Measurements from ENCODE around the gene ARID1A.

The ARID1A gene

DNA sequence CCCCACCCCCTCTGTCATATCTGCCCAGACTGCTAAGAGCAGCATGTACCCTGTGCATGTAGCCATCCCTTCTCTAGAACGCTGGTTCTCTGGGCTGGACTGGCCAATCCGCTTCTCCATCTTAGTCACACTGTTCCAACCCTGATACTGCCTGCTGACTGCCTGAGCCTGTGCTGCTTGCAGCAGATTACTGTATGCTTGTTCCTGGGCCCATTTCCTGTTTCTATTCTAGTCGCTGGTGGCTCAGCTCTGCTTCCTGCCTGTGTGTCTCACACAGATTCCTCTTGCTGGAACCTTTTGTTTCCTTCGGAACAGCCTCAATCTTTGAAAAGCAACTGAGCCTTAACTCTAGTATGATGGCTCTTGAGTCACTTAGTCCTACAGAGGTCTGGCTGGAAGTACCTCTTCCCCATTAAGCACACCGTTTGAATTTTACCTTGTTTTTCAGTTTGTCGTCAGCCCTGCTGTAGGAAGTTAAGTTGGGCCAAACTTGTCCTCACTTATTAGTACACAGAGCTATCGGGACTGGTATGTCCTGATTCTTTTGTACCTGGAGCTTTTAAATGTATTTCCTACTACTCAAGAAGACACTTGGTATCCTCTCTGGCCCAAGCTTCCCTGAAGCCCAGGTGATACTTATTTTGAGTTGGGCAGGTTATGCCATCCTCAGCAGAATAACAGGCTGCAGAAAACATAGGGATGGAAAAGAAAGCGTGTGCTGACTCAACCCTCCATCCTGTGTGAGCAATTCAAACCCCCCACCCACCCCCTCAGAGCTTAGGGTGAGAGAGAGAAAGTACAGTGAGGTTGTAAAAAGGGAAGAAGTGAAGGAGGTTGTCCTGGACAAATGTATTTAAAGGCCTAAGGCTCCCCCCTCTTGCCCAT, 48.5 kb downstream of the ARID1A start:
- Histone ChIP-seq H3K9ac (ENCODE audit: low read depth, low read length) (peak overlapping the region; percentile 31), H3K9me3 (ENCODE audit: insufficient read depth, low read length, severe bottlenecking) (no peaks in the 10 kb centered on the region), H2AFZ (ENCODE audit: low read depth, low read length) (no peak overlapping the region), H3K79me2 (ENCODE audit: insufficient read depth, low read length) (peaks cover 89% of the 10 kb centered on the region), H3K36me3 (ENCODE audit: insufficient read depth, low read length) (peaks cover 89% of the 10 kb centered on the region), H3K27ac (ENCODE audit: low read length) (peak overlapping the region; percentile 81), H3K27me3 (ENCODE audit: insufficient read depth, low read length, poor library complexity) (no peaks in the 10 kb centered on the region), H3K4me1 (ENCODE audit: insufficient read depth, low read length) (peaks cover 35% of the 10 kb centered on the region), H4K20me1 (ENCODE audit: insufficient read depth, low read length) (peaks cover 66% of the 10 kb centered on the region), H3K4me2 (ENCODE audit: insufficient read depth, low read length) (peak overlapping the region; percentile 48), H3K4me3 (ENCODE audit: low read depth in 1 of 2, low read length in 2 of 2) (peak overlapping the region in 1 of 2 experiments; percentile 34; a peak in 2 of 4 replicates)
- TF ChIP-seq, protein P1, sequence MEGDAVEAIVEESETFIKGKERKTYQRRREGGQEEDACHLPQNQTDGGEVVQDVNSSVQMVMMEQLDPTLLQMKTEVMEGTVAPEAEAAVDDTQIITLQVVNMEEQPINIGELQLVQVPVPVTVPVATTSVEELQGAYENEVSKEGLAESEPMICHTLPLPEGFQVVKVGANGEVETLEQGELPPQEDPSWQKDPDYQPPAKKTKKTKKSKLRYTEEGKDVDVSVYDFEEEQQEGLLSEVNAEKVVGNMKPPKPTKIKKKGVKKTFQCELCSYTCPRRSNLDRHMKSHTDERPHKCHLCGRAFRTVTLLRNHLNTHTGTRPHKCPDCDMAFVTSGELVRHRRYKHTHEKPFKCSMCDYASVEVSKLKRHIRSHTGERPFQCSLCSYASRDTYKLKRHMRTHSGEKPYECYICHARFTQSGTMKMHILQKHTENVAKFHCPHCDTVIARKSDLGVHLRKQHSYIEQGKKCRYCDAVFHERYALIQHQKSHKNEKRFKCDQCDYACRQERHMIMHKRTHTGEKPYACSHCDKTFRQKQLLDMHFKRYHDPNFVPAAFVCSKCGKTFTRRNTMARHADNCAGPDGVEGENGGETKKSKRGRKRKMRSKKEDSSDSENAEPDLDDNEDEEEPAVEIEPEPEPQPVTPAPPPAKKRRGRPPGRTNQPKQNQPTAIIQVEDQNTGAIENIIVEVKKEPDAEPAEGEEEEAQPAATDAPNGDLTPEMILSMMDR (IDR thresholded peaks at IDR 0.05; ENCODE audit: borderline replicate concordance, extremely low read depth, low read length, poor library complexity, severe bottlenecking), result no peak
- no peak for TF ChIP-seq EZH2 (IDR thresholded peaks at IDR 0.05; ENCODE audit: borderline replicate concordance, low read depth, low read length, severe bottlenecking)
- DNase-seq (peak; percentile 87), ATAC-seq (ENCODE audit: insufficient read depth, low read depth) (peak; percentile 99)

DNA sequence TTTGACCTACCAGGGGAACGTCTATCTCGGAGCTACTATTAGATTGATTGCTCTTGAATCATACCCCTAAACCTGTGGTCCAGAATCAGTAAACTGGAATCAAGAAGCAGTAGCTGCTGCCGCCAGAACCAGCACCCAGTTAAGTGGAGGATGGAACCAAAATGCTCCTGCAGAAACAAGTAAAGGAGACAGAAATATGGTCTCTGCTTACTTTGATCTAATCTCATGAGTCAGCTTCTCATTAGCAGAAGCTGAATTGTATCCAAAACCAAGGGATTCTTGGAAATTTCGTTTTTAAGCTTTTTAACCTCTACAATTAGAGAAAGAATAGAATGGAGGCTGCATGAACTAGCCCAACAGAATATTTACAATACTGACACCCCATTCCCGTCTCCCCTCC, 49.4 kb downstream of the ARID1A start:
- H3K9ac ChIP-seq (ENCODE audit: low read depth, low read length), result no peak overlapping the region
- no peak for ATAC-seq (ENCODE audit: insufficient read depth, low read depth)
- no peak for TF ChIP-seq EZH2 (IDR thresholded peaks at IDR 0.05; ENCODE audit: borderline replicate concordance, low read depth, low read length, severe bottlenecking)
- TF ChIP-seq, protein P1 (IDR thresholded peaks at IDR 0.05; ENCODE audit: borderline replicate concordance, extremely low read depth, low read length, poor library complexity, severe bottlenecking), result no peak
- no peak overlapping the region for H2AFZ ChIP-seq (ENCODE audit: low read depth, low read length)
- H3K79me2 ChIP-seq (ENCODE audit: insufficient read depth, low read length), result peaks cover 89% of the 10 kb centered on the region
- H3K9me3 ChIP-seq (ENCODE audit: insufficient read depth, low read length, severe bottlenecking), result no peaks in the 10 kb centered on the region
- peaks cover 89% of the 10 kb centered on the region for H3K36me3 ChIP-seq (ENCODE audit: insufficient read depth, low read length)
- DNase-seq, result no peak
- peaks cover 69% of the 10 kb centered on the region for H4K20me1 ChIP-seq (ENCODE audit: insufficient read depth, low read length)
- peak overlapping the region; percentile 46; the same call in 1 of the 2 replicates for H3K27ac ChIP-seq (ENCODE audit: low read length)
- H3K4me2 ChIP-seq (ENCODE audit: insufficient read depth, low read length), result no peak overlapping the region
- no peaks in the 10 kb centered on the region for H3K27me3 ChIP-seq (ENCODE audit: insufficient read depth, low read length, poor library complexity)
- H3K4me3 ChIP-seq (ENCODE audit: low read depth in 1 of 2, low read length in 2 of 2), result no peak overlapping the region
- H3K4me1 ChIP-seq (ENCODE audit: insufficient read depth, low read length), result peaks cover 35% of the 10 kb centered on the region

- Histone ChIP-seq H3K4me3 (ENCODE audit: low read depth in 1 of 2, low read length in 2 of 2) (no peak overlapping the region), H3K9me3 (ENCODE audit: insufficient read depth, low read length, severe bottlenecking) (no peaks in the 10 kb centered on the region), H2AFZ (ENCODE audit: low read depth, low read length) (no peak overlapping the region), H3K79me2 (ENCODE audit: insufficient read depth, low read length) (peaks cover 89% of the 10 kb centered on the region), H3K27me3 (ENCODE audit: insufficient read depth, low read length, poor library complexity) (no peaks in the 10 kb centered on the region), H3K27ac (ENCODE audit: low read length) (no peak overlapping the region), H3K4me2 (ENCODE audit: insufficient read depth, low read length) (no peak overlapping the region), H3K9ac (ENCODE audit: low read depth, low read length) (no peak overlapping the region), H4K20me1 (ENCODE audit: insufficient read depth, low read length) (peaks cover 69% of the 10 kb centered on the region), H3K4me1 (ENCODE audit: insufficient read depth, low read length) (peaks cover 27% of the 10 kb centered on the region), H3K36me3 (ENCODE audit: insufficient read depth, low read length) (peaks cover 87% of the 10 kb centered on the region)
- TF ChIP-seq EZH2 (IDR thresholded peaks at IDR 0.05; ENCODE audit: borderline replicate concordance, low read depth, low read length, severe bottlenecking), result no peak
- TF ChIP-seq, protein P1 (IDR thresholded peaks at IDR 0.05; ENCODE audit: borderline replicate concordance, extremely low read depth, low read length, poor library complexity, severe bottlenecking), result no peak
- ATAC-seq (ENCODE audit: insufficient read depth, low read depth), result no peak
- no peak for DNase-seq
Measured at GRCh38 chr1:26747048-26747447, 51.2 kb downstream of the ARID1A start.
